Fibroblast of lung (primary cell): ENCODE results near the gene CDKN2B-AS1. TPM values are rescaled to one million over a fixed set of nuclear protein-coding genes. Genes with fewer than 3 reads are reported as not detected.

ENCODE experiments used
- DNase-seq, 2 donors: peaks; one replicate each; pipeline versions ENCODE4 v3.0.0 to v3.0.0-alpha.2; 2010; ENCODE audit warnings: low read depth in 2 of 2
- H2AFZ ChIP-seq: 2 replicates; pipeline ENCODE4 v1.5.1; 2012; ENCODE audit warnings: low read length, control low read depth, inconsistent platforms
- H3K27ac ChIP-seq: 2 replicates; pipeline ENCODE4 v1.5.1; 2011; ENCODE audit warnings: low read length, control low read depth; ENCODE audit not compliant: insufficient read depth
- H3K27me3 ChIP-seq: 2 replicates; pipeline ENCODE4 v1.5.1; 2011; ENCODE audit warnings: mild to moderate bottlenecking, low read length; ENCODE audit not compliant: control insufficient read depth, insufficient read depth
- H3K36me3 ChIP-seq: 2 replicates; pipeline ENCODE4 v1.5.1; 2011; ENCODE audit warnings: low read length; ENCODE audit not compliant: control insufficient read depth, insufficient read depth
- H3K4me1 ChIP-seq: 2 replicates; pipeline ENCODE4 v1.5.1; 2011; ENCODE audit warnings: low read length; ENCODE audit not compliant: control insufficient read depth, insufficient read depth; ENCODE audit errors: extremely low read depth
- H3K4me2 ChIP-seq: 2 replicates; pipeline ENCODE4 v1.5.1; 2011; ENCODE audit warnings: low read length, control low read depth; ENCODE audit not compliant: insufficient read depth; ENCODE audit errors: extremely low read depth
- H3K4me3 ChIP-seq, 4 experiments: fragments of 200-600 bp in 1 of 4; sonication (generic) in 1 of 4; replicated peaks in 1 of 4; 2 replicates each; pipeline ENCODE4 v1.5.1; 2011 to 2016; ENCODE audit warnings: low read length in 4 of 4, low read depth in 3 of 4, mild to moderate bottlenecking in 3 of 4, control low read depth in 2 of 4, inconsistent platforms in 1 of 4, mixed read lengths in 1 of 4; ENCODE audit not compliant: insufficient read depth in 1 of 4; ENCODE audit errors: control extremely low read depth in 1 of 4
- H3K79me2 ChIP-seq: 2 replicates; pipeline ENCODE4 v1.5.1; 2012; ENCODE audit warnings: mild to moderate bottlenecking, low read length, inconsistent platforms; ENCODE audit not compliant: control insufficient read depth, insufficient read depth
- H3K9ac ChIP-seq: 2 replicates; pipeline ENCODE4 v1.5.1; 2011; ENCODE audit warnings: mild to moderate bottlenecking, low read length, control low read depth; ENCODE audit not compliant: insufficient read depth
- H3K9me3 ChIP-seq: 2 replicates; pipeline ENCODE4 v1.5.1; 2012; ENCODE audit warnings: low read depth, low read length; ENCODE audit not compliant: control insufficient read depth, insufficient read depth
- H4K20me1 ChIP-seq: 2 replicates; pipeline ENCODE4 v1.5.1; 2011; ENCODE audit warnings: low read length; ENCODE audit not compliant: control insufficient read depth, insufficient read depth; ENCODE audit errors: extremely low read depth
- CTCF ChIP-seq, 2 donors: IDR thresholded peaks in 1 of 2; conservative IDR thresholded peaks in 1 of 2; 1 replicate in 1 of 2; 2 replicates in 1 of 2; pipeline ENCODE4 v1.5.1; 2011 to 2012; ENCODE audit warnings: low read length in 2 of 2, control low read depth in 1 of 2, inconsistent platforms in 1 of 2, low read depth in 1 of 2, mild to moderate bottlenecking in 1 of 2
- EZH2 ChIP-seq: IDR thresholded peaks from 2 replicates; pipeline ENCODE4 v1.5.1; 2012; ENCODE audit warnings: low read length, control low read depth, mild to moderate bottlenecking; ENCODE audit errors: missing control alignments
- polyA plus RNA-seq, 2 donors: library from polyadenylated mRNA; depleted of rRNA in 1 of 2; stranded (reverse) in 1 of 2; unstranded in 1 of 2; fragments of >200 nt; gene quantifications; 2 replicates each; pipeline ENCODE4 v1.2.1, GENCODE V29; 2011 to 2012; ENCODE audit warnings: missing spikeins in 1 of 2
- total RNA-seq: library from RNA; depleted of rRNA; stranded (reverse); fragments of >200 nt; gene quantifications from 2 replicates; pipeline ENCODE4 v1.2.1, GENCODE V29; 2014

Gene CDKN2B-AS1
- total and polyA plus RNA-seq, 2 donors (not counting 1 experiment from before 2014, with no cell fraction given), result 1.1 to 7.6 TPM

GRCh38 chr9:22060831-22061383 is 66.3 kb downstream of the CDKN2B-AS1 start:
- TF ChIP-seq EZH2 (no peak), CTCF (conservative IDR thresholded peaks at IDR 0.05 in 1 of 2, IDR thresholded peaks at IDR 0.05 in 1 of 2; ENCODE audit: low read depth in 1 of 2, low read length in 2 of 2) (no peak)
- Histone ChIP-seq H3K4me1 (no peaks in the 10 kb centered on the region), H3K79me2 (no peaks in the 10 kb centered on the region), H3K27me3 (no peaks in the 10 kb centered on the region), H3K4me3 (no peak overlapping the region), H3K9ac (no peak overlapping the region), H2AFZ (no peak overlapping the region), H3K27ac (no peak overlapping the region), H4K20me1 (no peaks in the 10 kb centered on the region), H3K9me3 (no peaks in the 10 kb centered on the region), H3K36me3 (no peaks in the 10 kb centered on the region), H3K4me2 (no peak overlapping the region)
- peak in 1 of 2 donors; percentile 69 for DNase-seq

GRCh38 chr9:22064957-22065356 is 70.4 kb downstream of the CDKN2B-AS1 start:
- H3K9me3 ChIP-seq, result no peaks in the 10 kb centered on the region
- no peak overlapping the region for H3K4me2 ChIP-seq
- H3K9ac ChIP-seq, result no peak overlapping the region
- H3K36me3 ChIP-seq, result no peaks in the 10 kb centered on the region
- no peak for TF ChIP-seq EZH2
- TF ChIP-seq CTCF (conservative IDR thresholded peaks at IDR 0.05 in 1 of 2, IDR thresholded peaks at IDR 0.05 in 1 of 2; ENCODE audit: low read depth in 1 of 2, low read length in 2 of 2), result no peak
- no peaks in the 10 kb centered on the region for H4K20me1 ChIP-seq
- H3K4me1 ChIP-seq, result no peaks in the 10 kb centered on the region
- H3K27me3 ChIP-seq, result no peaks in the 10 kb centered on the region
- H3K4me3 ChIP-seq, result no peak overlapping the region
- H3K27ac ChIP-seq, result no peak overlapping the region
- no peaks in the 10 kb centered on the region for H3K79me2 ChIP-seq
- DNase-seq, result no peak
- H2AFZ ChIP-seq, result no peak overlapping the region

DNA sequence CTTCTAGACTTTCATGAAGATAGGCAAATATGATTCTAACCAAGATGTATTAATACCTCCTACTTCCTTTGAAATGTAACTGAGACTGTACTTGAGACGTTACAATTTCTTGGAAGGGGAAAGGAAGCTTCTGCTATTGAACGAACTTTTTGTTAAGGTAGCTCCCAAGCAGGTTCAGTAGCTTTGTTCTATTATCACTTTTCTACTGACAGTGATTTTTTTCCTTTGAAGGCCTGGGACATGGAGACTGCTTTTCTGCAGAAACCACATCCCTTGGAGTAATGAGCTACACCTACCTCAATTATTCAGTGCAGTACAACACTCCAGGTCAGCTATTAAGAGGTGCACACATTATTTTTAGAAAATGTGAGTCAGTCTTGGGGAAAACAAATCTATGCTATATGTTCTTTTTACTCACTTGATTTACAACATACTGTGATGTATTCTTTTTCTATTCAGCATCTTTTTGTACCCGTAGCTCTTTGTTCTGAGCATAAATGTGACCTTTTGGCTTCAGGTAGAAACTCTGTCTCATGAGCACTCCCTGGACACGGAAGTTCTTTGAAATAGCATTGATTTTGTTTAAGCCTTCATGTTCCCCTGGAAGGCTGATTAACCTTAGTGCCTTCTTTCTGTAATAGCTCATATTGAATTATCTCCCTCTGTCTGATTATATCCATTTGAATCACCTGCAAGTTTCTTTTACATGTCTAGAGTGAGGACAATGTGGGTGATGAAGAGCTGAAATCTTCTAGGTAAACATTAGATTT is 71.0 kb downstream of the CDKN2B-AS1 start:
- H3K27me3 ChIP-seq, result no peaks in the 10 kb centered on the region
- H3K4me3 ChIP-seq, result no peak overlapping the region
- H3K4me1 ChIP-seq, result no peaks in the 10 kb centered on the region
- DNase-seq, result peak in 1 of 2 donors; percentile 45
- no peak overlapping the region for H3K27ac ChIP-seq
- H3K9me3 ChIP-seq, result no peaks in the 10 kb centered on the region
- H3K4me2 ChIP-seq, result no peak overlapping the region
- no peaks in the 10 kb centered on the region for H4K20me1 ChIP-seq
- H2AFZ ChIP-seq, result no peak overlapping the region
- H3K79me2 ChIP-seq, result no peaks in the 10 kb centered on the region
- H3K9ac ChIP-seq, result no peak overlapping the region
- TF ChIP-seq EZH2 (no peak), CTCF (conservative IDR thresholded peaks at IDR 0.05 in 1 of 2, IDR thresholded peaks at IDR 0.05 in 1 of 2; ENCODE audit: low read depth in 1 of 2, low read length in 2 of 2) (no peak)
- H3K36me3 ChIP-seq, result no peaks in the 10 kb centered on the region
